Stimulated activated memory B cell treated with anti-CD40 and anti-IgM and Interleukin-4, amounts not matched to agents 10 μg/mL and 1 μg/mL and 100 μg/mL, for 72 hours (primary cell): ENCODE results near the gene PDE6D.
A peak's percentile ranks its signal among the peaks of the same experiment; 100 is the strongest.

Source experiments
- ATAC-seq: fragments of 150-1000 bp; cut with Tn5 transposase; 2 replicates; pipeline ENCODE4 v1.10.0; 2021
- H3K27ac Mint-ChIP-seq: one replicate; pipeline ENCODE4 v1.8.0; 2022; ENCODE audit warnings: mild to moderate bottlenecking, mixed read lengths
- H3K27me3 Mint-ChIP-seq: one replicate; pipeline ENCODE4 v1.8.0; 2022; ENCODE audit warnings: mixed read lengths
- H3K36me3 Mint-ChIP-seq: one replicate; pipeline ENCODE4 v1.8.0; 2022; ENCODE audit warnings: mixed read lengths
- H3K4me1 Mint-ChIP-seq: one replicate; pipeline ENCODE4 v1.8.0; 2022; ENCODE audit warnings: mixed read lengths
- H3K4me3 Mint-ChIP-seq: one replicate; pipeline ENCODE4 v1.8.0; 2022; ENCODE audit warnings: mild to moderate bottlenecking, moderate library complexity, mixed read lengths
- H3K9me3 Mint-ChIP-seq: one replicate; pipeline ENCODE4 v1.8.0; 2022; ENCODE audit warnings: mixed read lengths

Gene PDE6D

GRCh38 chr2:231780909-231781797 lies at the start of gene PDE6D:
Gene PDE6D, minus strand, starts transcription at chr2:231781282. Its CDS starts 168 bp downstream, at chr2:231781114.
- ATAC-seq: peak; percentile 94
- H3K4me3 Mint-ChIP-seq: peak within 1 kb of the TSS; percentile 91
- no peaks in the 10 kb centered on the region for H3K27me3 Mint-ChIP-seq
- peak within 1 kb of the TSS; percentile 86 for H3K27ac Mint-ChIP-seq
- H3K9me3 Mint-ChIP-seq: no peaks in the 10 kb centered on the region
- H3K4me1 Mint-ChIP-seq: peaks cover 60% of the 10 kb centered on the region
- H3K36me3 Mint-ChIP-seq: peaks cover 5% of the 10 kb centered on the region

- no peaks in the 10 kb centered on the region for H3K36me3 Mint-ChIP-seq
- no peak overlapping the region for H3K4me3 Mint-ChIP-seq
- H3K27ac Mint-ChIP-seq: no peak overlapping the region
- H3K27me3 Mint-ChIP-seq: peaks cover 11% of the 10 kb centered on the region
- H3K4me1 Mint-ChIP-seq: no peaks in the 10 kb centered on the region
- ATAC-seq: no peak
- no peaks in the 10 kb centered on the region for H3K9me3 Mint-ChIP-seq
Observed at GRCh38 chr2:231821908-231822307, 40.8 kb upstream of the PDE6D start.

GRCh38 chr2:231820786-231821303 lies 39.8 kb upstream of the PDE6D start:
- Mint-ChIP-seq H3K27ac (no peak overlapping the region), H3K4me3 (no peak overlapping the region), H3K36me3 (peaks cover 10% of the 10 kb centered on the region), H3K27me3 (peaks cover 11% of the 10 kb centered on the region), H3K9me3 (no peaks in the 10 kb centered on the region), H3K4me1 (no peaks in the 10 kb centered on the region)
- ATAC-seq: no peak

GRCh38 chr2:231819447-231820042 lies 38.5 kb upstream of the PDE6D start:
- Mint-ChIP-seq H3K9me3 (peaks cover 3% of the 10 kb centered on the region), H3K27me3 (peaks cover 11% of the 10 kb centered on the region), H3K4me1 (no peaks in the 10 kb centered on the region), H3K27ac (no peak overlapping the region), H3K36me3 (peaks cover 17% of the 10 kb centered on the region), H3K4me3 (no peak overlapping the region)
- no peak for ATAC-seq

- no peak for ATAC-seq
- H3K4me1 Mint-ChIP-seq: no peaks in the 10 kb centered on the region
- peaks cover 10% of the 10 kb centered on the region for H3K27me3 Mint-ChIP-seq
- H3K36me3 Mint-ChIP-seq: peaks cover 37% of the 10 kb centered on the region
- peaks cover 3% of the 10 kb centered on the region for H3K9me3 Mint-ChIP-seq
- H3K4me3 Mint-ChIP-seq: no peak overlapping the region
- H3K27ac Mint-ChIP-seq: no peak overlapping the region
Observed at GRCh38 chr2:231816327-231817026, 35.4 kb upstream of the PDE6D start.

- no peaks in the 10 kb centered on the region for H3K4me1 Mint-ChIP-seq
- peaks cover 3% of the 10 kb centered on the region for H3K9me3 Mint-ChIP-seq
- H3K4me3 Mint-ChIP-seq: no peak overlapping the region
- H3K27me3 Mint-ChIP-seq: no peaks in the 10 kb centered on the region
- H3K36me3 Mint-ChIP-seq: peaks cover 74% of the 10 kb centered on the region
- no peak overlapping the region for H3K27ac Mint-ChIP-seq
- ATAC-seq: no peak
Observed at GRCh38 chr2:231810905-231811304, 29.8 kb upstream of the PDE6D start.

- no peaks in the 10 kb centered on the region for H3K9me3 Mint-ChIP-seq
- H3K4me1 Mint-ChIP-seq: peaks cover 5% of the 10 kb centered on the region
- no peak overlapping the region for H3K27ac Mint-ChIP-seq
- no peak for ATAC-seq
- H3K4me3 Mint-ChIP-seq: no peak overlapping the region
- H3K36me3 Mint-ChIP-seq: peaks cover 69% of the 10 kb centered on the region
- no peaks in the 10 kb centered on the region for H3K27me3 Mint-ChIP-seq
Observed at GRCh38 chr2:231807020-231807419, 25.9 kb upstream of the PDE6D start.

- Mint-ChIP-seq H3K27ac (no peak overlapping the region), H3K9me3 (no peaks in the 10 kb centered on the region), H3K4me1 (peaks cover 5% of the 10 kb centered on the region), H3K36me3 (peaks cover 66% of the 10 kb centered on the region), H3K27me3 (no peaks in the 10 kb centered on the region), H3K4me3 (no peak overlapping the region)
- ATAC-seq: no peak
Observed at GRCh38 chr2:231803501-231804138, 22.5 kb upstream of the PDE6D start.

GRCh38 chr2:231800493-231801091 lies 19.5 kb upstream of the PDE6D start:
- Mint-ChIP-seq H3K36me3 (peaks cover 65% of the 10 kb centered on the region), H3K4me3 (no peak overlapping the region), H3K9me3 (no peaks in the 10 kb centered on the region), H3K27me3 (no peaks in the 10 kb centered on the region), H3K4me1 (peaks cover 5% of the 10 kb centered on the region), H3K27ac (no peak overlapping the region)
- no peak for ATAC-seq

- peaks cover 13% of the 10 kb centered on the region for H3K4me1 Mint-ChIP-seq
- no peak for ATAC-seq
- peaks cover 75% of the 10 kb centered on the region for H3K36me3 Mint-ChIP-seq
- no peak overlapping the region for H3K27ac Mint-ChIP-seq
- no peaks in the 10 kb centered on the region for H3K9me3 Mint-ChIP-seq
- H3K4me3 Mint-ChIP-seq: no peak overlapping the region
- H3K27me3 Mint-ChIP-seq: no peaks in the 10 kb centered on the region
Observed at GRCh38 chr2:231795525-231796327, 14.6 kb upstream of the PDE6D start.

GRCh38 chr2:231794383-231794782 lies 13.3 kb upstream of the PDE6D start:
- Mint-ChIP-seq H3K4me3 (no peak overlapping the region), H3K27me3 (no peaks in the 10 kb centered on the region), H3K27ac (no peak overlapping the region), H3K36me3 (peaks cover 77% of the 10 kb centered on the region), H3K9me3 (no peaks in the 10 kb centered on the region), H3K4me1 (peaks cover 13% of the 10 kb centered on the region)
- ATAC-seq: no peak

- no peaks in the 10 kb centered on the region for H3K9me3 Mint-ChIP-seq
- peaks cover 59% of the 10 kb centered on the region for H3K36me3 Mint-ChIP-seq
- ATAC-seq: no peak
- no peak overlapping the region for H3K4me3 Mint-ChIP-seq
- H3K27me3 Mint-ChIP-seq: no peaks in the 10 kb centered on the region
- peaks cover 31% of the 10 kb centered on the region for H3K4me1 Mint-ChIP-seq
- H3K27ac Mint-ChIP-seq: no peak overlapping the region
Observed at GRCh38 chr2:231791107-231791506, 10.0 kb upstream of the PDE6D start.

- Mint-ChIP-seq H3K9me3 (no peaks in the 10 kb centered on the region), H3K36me3 (peaks cover 30% of the 10 kb centered on the region), H3K27ac (peak overlapping the region; percentile 85), H3K4me1 (peaks cover 64% of the 10 kb centered on the region), H3K4me3 (peak overlapping the region; percentile 93), H3K27me3 (no peaks in the 10 kb centered on the region)
- ATAC-seq: no peak
Observed at GRCh38 chr2:231786917-231787292, 5.8 kb upstream of the PDE6D start.
